NCI-H1436 (cell line): ENCODE results near the gene CMC2.

Experiments
- DNase-seq: peaks from one replicate; lab custom pipeline; 2025; lab: John Stamatoyannopoulos, UW

The CMC2 gene

GRCh38 chr16:81001330-81001729 is 5.4 kb downstream of the CMC2 start:
- DNase-seq = no peak

GRCh38 chr16:81000873-81001272 is 5.8 kb downstream of the CMC2 start:
- no peak for DNase-seq

GRCh38 chr16:80997964-80998620 is 8.6 kb downstream of the CMC2 start:
- DNase-seq = no peak

GRCh38 chr16:80997139-80997798 is 9.4 kb downstream of the CMC2 start:
- no peak for DNase-seq

GRCh38 chr16:80996688-80997138 is 10.0 kb downstream of the CMC2 start:
- no peak for DNase-seq

GRCh38 chr16:80994451-80994850 is 12.2 kb downstream of the CMC2 start:
- DNase-seq = no peak

GRCh38 chr16:80993834-80994233 is 12.9 kb downstream of the CMC2 start:
- DNase-seq = no peak

GRCh38 chr16:80993307-80993706 is 13.4 kb downstream of the CMC2 start:
- no peak for DNase-seq

- no peak for DNase-seq
Measured at GRCh38 chr16:80992676-80993293, 13.9 kb downstream of the CMC2 start.

GRCh38 chr16:80991792-80992430 is 14.8 kb downstream of the CMC2 start:
- DNase-seq = no peak

- no peak for DNase-seq
Measured at GRCh38 chr16:80990978-80991377, 15.7 kb downstream of the CMC2 start.

- no peak for DNase-seq
Measured at GRCh38 chr16:80990577-80990976, 16.1 kb downstream of the CMC2 start.

- no peak for DNase-seq
Measured at GRCh38 chr16:80989801-80990200, 16.9 kb downstream of the CMC2 start.

- no peak for DNase-seq
Measured at GRCh38 chr16:80988756-80989155, 17.9 kb downstream of the CMC2 start.

GRCh38 chr16:80986557-80986956 is 20.1 kb downstream of the CMC2 start:
- no peak for DNase-seq

- DNase-seq = no peak
Measured at GRCh38 chr16:80985611-80986010, 21.1 kb downstream of the CMC2 start.

GRCh38 chr16:80984124-80984892 is 22.4 kb downstream of the CMC2 start:
- DNase-seq = no peak

- DNase-seq = no peak
Measured at GRCh38 chr16:80982646-80983045, 24.0 kb downstream of the CMC2 start.

- no peak for DNase-seq
Measured at GRCh38 chr16:80981103-80981502, 25.6 kb downstream of the CMC2 start.

GRCh38 chr16:80976946-80977345 is 29.7 kb downstream of the CMC2 start:
- DNase-seq = no peak

GRCh38 chr16:80974649-80975376 is 31.9 kb downstream of the CMC2 start:
- DNase-seq = no peak
